ENCODE measurements around the gene PRAMEF27. TPM values are rescaled to one million over a fixed set of nuclear protein-coding genes. Genes with fewer than 3 reads are reported as not detected.
"Not testable (repeated sequence)": the region's sequence is repeated elsewhere in the genome, so short reads cannot be mapped to it uniquely, and the experiment has no call there.

Gene PRAMEF27
- total RNA-seq: not detected
- long read RNA-seq: 0 reads

DNA sequence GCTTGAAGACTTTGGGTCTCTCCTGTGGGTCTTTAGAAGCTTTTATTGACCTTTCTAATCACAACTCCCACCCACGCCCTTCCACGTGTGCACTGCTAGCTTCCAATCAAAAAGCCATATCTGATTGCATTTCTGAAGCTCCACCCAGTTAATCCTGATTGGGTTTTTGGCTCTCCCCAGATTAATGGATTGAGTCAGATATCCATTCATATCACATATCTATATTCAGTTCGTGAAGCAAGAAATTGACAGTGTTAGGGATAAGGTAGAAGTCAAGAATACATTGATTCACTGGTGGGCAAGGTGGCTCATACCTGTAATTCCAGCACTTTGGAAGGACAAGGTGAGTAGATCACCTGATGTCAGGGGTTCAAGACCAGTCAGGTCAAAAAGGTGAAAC lies at the start of gene PRAMEF27:
Gene PRAMEF27, minus strand, starts transcription at position 101 of the 400 bp plus-strand sequence. CDS start 2,916 bp downstream, outside the sequence.
- intact Hi-C loops (cut with DNase I); DNase-seq; ATAC-seq: not testable (repeated sequence)

DNA sequence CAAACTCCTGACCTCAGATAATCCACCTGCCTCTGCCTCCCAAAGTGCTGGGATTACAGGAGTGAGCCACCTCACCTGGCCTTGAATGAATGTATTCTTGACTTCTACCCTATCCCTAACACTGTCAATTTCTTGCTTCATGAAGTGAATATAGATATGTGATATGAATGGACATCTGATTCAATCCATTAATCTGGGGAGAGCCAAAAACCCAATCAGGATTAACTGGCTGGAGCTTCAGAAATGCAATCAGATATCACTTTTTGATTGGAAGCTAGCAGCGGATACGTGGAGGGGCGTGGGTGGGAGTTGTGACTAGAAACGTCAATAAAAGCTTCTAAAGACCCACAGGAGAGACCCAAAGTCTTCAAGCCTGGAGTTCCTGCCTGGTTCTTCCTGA lies 14.1 kb upstream of the PRAMEF27 start, which contains the start of gene PRAMEF25:
Gene PRAMEF25, plus strand, starts transcription at position 301 of the 400 bp plus-strand sequence. CDS start 2,920 bp downstream, outside the sequence.
- DNase-seq; intact Hi-C loops (cut with DNase I); ATAC-seq: not testable (repeated sequence)

DNA sequence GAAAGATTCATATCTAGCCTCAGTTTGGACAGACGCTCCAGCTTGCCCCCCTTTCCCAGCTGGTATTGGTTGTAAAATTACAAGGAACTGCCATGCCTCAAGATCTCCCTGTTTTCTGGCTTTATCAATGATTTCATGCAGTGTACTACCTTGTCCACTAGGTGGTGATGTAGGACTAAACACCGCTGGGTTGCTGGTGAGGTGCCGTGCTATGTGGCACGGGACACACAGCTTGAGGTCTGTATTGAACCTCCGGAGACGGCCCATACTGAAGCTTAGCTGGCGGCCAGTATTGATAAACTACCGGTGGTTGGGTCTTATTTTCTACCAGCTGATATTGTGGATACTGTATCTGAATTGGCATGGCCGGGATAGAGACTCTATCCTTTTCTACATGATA lies 36.5 kb downstream of the PRAMEF27 start:
- ATAC-seq; DNase-seq; intact Hi-C loops (cut with DNase I): not testable (repeated sequence)

DNA sequence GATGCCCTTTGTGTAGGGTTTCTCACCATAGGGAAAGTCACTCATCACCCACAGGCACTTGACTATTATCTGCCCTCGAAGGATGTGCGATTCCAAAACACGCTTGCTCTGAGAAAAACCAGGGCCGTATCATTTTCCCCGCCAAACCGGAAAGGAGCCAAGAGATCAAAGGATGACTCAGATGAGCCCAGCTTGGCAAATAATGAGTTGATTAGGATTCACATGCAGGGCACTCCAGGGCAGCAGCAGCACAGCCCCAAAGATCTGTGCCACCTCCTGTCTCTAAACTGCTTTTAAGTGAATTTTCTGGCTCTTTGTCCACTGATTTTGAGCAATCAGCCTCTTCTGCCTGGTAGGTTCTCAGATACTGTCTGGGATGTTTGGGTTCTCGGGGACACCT lies 44.4 kb downstream of the PRAMEF27 start:
- DNase-seq; intact Hi-C loops (cut with DNase I); ATAC-seq: not testable (repeated sequence)

DNA sequence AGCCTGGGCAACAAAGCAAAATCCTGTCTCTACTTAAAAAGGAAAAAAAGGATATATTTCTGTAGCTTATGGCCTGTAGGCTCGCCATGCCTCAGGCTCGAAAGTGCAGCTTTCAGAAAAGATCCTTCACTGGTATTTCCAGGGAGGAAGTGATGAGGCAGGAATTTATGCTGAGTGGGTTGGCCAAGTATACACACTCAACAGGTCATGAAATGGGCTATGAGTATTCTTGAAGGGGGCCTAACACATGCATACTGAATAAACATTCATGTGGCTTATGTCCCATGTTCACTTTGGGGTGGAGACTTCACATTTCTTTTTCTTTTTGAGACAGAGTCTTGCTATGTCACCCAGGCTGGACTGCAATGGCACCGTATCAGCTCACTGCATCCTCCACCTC lies 47.0 kb downstream of the PRAMEF27 start:
- DNase-seq; intact Hi-C loops (cut with DNase I); ATAC-seq: not testable (repeated sequence)

DNA sequence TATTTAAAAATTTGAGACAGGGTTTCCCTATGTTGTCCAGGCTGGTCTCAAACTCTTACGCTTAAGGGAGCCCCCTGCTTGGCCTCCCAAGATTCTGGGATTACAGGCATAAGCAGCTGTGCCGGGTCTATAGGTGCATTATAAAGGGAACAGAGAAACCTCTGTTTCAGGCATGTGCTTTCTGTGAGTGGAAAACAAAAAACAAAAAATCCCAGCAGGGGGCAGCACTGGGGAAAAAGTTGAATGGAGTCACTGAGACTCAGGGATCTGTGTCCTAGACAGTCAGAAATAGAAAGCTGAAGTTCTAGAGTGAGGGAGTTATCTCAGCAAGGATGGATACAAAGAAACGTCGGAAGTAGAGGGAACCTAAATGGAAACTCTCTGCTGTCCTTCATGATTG lies 50.6 kb downstream of the PRAMEF27 start:
- DNase-seq; intact Hi-C loops (cut with DNase I); ATAC-seq: not testable (repeated sequence)

Other genes with a start within 250 kb of the PRAMEF27 start
- not detected for gene PRAMEF11, start 225.2 kb downstream of the PRAMEF27 start, total RNA-seq
- gene HNRNPCL1, start 207.9 kb downstream of the PRAMEF27 start, total RNA-seq: not detected
- gene PRAMEF2, start 199.5 kb downstream of the PRAMEF27 start, total RNA-seq: not detected
- not detected for gene PRAMEF4, start 170.4 kb downstream of the PRAMEF27 start, total RNA-seq
- not detected for gene PRAMEF10, start 158.3 kb downstream of the PRAMEF27 start, total RNA-seq
- gene PRAMEF7, start 140.0 kb downstream of the PRAMEF27 start, total RNA-seq: not detected
- not detected for gene PRAMEF6, start 109.0 kb downstream of the PRAMEF27 start, total RNA-seq
- not detected for gene HNRNPCL3, start 4.2 kb upstream of the PRAMEF27 start, total RNA-seq
- not detected for gene PRAMEF25, start 14.2 kb upstream of the PRAMEF27 start, total RNA-seq
- not detected for gene HNRNPCL2, start 60.3 kb upstream of the PRAMEF27 start, total RNA-seq
- gene PRAMEF26, start 99.4 kb upstream of the PRAMEF27 start, total RNA-seq: not detected
- not detected for gene HNRNPCL4, start 109.1 kb upstream of the PRAMEF27 start, total RNA-seq
- not detected for gene PRAMEF9, start 115.3 kb upstream of the PRAMEF27 start, total RNA-seq
- not detected for gene PRAMEF13, start 144.8 kb upstream of the PRAMEF27 start, total RNA-seq
- gene PRAMEF18, start 169.6 kb upstream of the PRAMEF27 start, total RNA-seq: not detected
- gene PRAMEF5, start 197.6 kb upstream of the PRAMEF27 start, total RNA-seq: not detected
- gene PRAMEF8, start 228.6 kb upstream of the PRAMEF27 start, total RNA-seq: not detected
- not detected for gene PRAMEF33, start 247.0 kb upstream of the PRAMEF27 start, total RNA-seq

Data from left cardiac atrium (tissue), 4 donors.